Urinary bladder (tissue), 4 donors: ENCODE data around the gene SLCO1A2. TPM values are rescaled to one million over a fixed set of nuclear protein-coding genes. Genes with fewer than 3 reads are reported as not detected.

Experiments
- DNase-seq: peaks from one replicate; pipeline ENCODE4 v3.0.0-alpha.2; 2015; ENCODE audit errors: extremely low spot score
- H3K27ac ChIP-seq: one replicate; pipeline ENCODE4 v1.5.1; 2013; ENCODE audit warnings: low read depth, mild to moderate bottlenecking, moderate library complexity
- H3K36me3 ChIP-seq: one replicate; pipeline ENCODE4 v1.6.1; 2013; ENCODE audit warnings: mild to moderate bottlenecking, moderate library complexity; ENCODE audit not compliant: insufficient read depth
- H3K4me1 ChIP-seq: one replicate; pipeline ENCODE4 v1.6.1; 2013; ENCODE audit warnings: mild to moderate bottlenecking, moderate library complexity; ENCODE audit not compliant: insufficient read depth
- H3K4me3 ChIP-seq: one replicate; pipeline ENCODE4 v1.5.1; 2013; ENCODE audit warnings: low read depth, low read length
- WGBS: extraction: QIAGEN DNeasy Blood & Tissue Kit; methylation state at CpG from one replicate; pipeline ENCODE4 v1.1.7; 2013; 5-methylcytosine and 5-hydroxymethylcytosine counted together
- polyA plus RNA-seq: library from polyadenylated mRNA; stranded (reverse); fragments of 200-250 nt; gene quantifications from one replicate; pipeline ENCODE4 v1.2.3, GENCODE V29; 2013
- total RNA-seq: library from RNA; depleted of rRNA; stranded (reverse); fragments of >200 nt; gene quantifications from one replicate; pipeline ENCODE4 v1.2.3, GENCODE V29; 2014
- donor health status: healthy with polysubstance abuse.
- donor health status: healthy.

The SLCO1A2 gene
- total and polyA plus RNA-seq, 2 donors, result not detected

DNA sequence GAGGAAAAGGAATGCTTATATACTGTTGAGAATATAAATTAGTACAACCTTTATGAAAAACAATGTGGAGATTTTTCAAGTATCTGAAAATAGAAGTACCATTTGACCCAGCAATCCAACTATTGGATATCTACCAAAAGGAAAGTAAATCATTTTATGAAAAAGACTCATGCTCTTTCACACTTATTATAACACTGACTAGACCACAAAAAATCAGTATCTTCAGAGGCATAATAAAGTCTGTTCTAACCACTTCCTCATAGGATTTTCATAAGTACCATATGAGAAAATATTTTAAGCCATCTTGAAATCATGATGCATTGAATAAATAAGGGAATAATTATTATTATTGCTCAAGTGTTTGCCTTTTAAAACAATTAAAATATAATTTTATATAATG, 112.9 kb downstream of the SLCO1A2 start:
- no peaks in the 10 kb centered on the region for H3K4me1 ChIP-seq
- no peak for DNase-seq

DNA sequence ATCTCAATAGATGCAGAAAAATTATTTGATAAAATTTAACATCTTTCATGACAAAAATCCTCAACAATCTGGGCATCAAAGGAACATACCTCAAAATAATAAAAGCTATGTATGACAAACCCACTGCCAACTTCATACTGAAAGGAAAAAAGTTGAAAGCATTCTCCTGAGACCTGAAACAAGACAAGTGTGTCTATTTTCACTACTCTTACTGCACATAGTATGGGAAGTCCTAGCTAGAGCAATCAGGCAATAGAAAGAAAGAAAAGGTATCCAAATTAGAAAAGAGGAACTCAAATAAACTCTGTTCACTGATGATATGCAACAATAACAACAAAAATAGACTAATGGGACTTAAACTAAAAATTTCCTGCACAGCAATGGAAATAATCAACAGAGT, 113.6 kb downstream of the SLCO1A2 start:
- Histone ChIP-seq H3K4me3 (no peak overlapping the region), H3K4me1 (no peaks in the 10 kb centered on the region), H3K27ac (no peak overlapping the region), H3K36me3 (no peaks in the 10 kb centered on the region)
- DNase-seq, result no peak

More for the DNA sequence above, 112.9 kb downstream of the SLCO1A2 start:
- Histone ChIP-seq H3K36me3 (no peaks in the 10 kb centered on the region), H3K4me3 (no peak overlapping the region), H3K27ac (no peak overlapping the region)

DNA sequence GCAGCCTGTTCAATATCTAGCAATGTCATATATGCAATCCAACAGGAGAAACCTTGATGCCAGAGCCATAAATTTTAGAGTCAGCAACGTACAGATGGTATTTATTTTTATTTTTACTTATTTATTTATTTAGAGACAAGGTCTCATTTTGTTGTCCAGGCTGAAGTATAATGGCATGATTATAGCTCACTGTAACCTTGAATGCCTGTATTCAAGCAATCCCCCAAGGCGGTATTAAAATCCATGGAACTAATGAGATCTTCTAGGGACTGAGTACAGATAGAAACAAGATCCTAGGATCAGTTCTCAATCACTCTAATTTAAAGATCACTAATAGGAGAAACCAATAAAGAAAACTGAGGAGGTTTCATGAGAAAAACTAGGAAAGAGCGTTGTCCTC, 114.5 kb downstream of the SLCO1A2 start:
- no peaks in the 10 kb centered on the region for H3K4me1 ChIP-seq
- no peak overlapping the region for H3K4me3 ChIP-seq
- 71% methylated on average over 3 of the region's 3 CpGs for WGBS
- no peak overlapping the region for H3K27ac ChIP-seq
- no peak for DNase-seq
- H3K36me3 ChIP-seq, result no peaks in the 10 kb centered on the region

DNA sequence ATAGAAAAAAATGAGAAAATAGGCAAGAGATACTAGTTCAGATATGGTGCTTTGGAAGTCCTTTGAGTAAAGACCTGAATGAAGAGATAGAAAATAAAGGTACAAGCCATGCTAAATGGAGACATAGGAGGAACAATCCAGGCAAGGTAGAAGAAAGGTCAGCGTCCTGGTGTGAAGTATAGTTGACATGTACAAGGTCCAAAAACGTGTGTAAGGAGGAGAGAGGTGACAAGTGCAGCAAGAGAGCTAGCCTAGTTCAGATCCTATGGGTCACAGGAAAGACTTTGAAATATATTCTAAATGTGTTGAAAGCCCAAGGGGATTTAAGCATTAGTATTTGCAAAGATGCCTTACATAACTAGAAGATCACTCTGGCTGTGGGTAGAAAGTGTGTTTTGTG, 115.5 kb downstream of the SLCO1A2 start:
- Histone ChIP-seq H3K4me3 (no peak overlapping the region), H3K36me3 (no peaks in the 10 kb centered on the region), H3K4me1 (no peaks in the 10 kb centered on the region), H3K27ac (no peak overlapping the region)
- 65% methylated on average over 2 of the region's 2 CpGs for WGBS
- no peak for DNase-seq

Other genes with a start within 250 kb of the SLCO1A2 start
- gene SLCO1B1, start 203.7 kb downstream of the SLCO1A2 start, total RNA-seq, result not detected
- 0.05 TPM for gene SLCO1B1, start 203.7 kb downstream of the SLCO1A2 start, polyA plus RNA-seq
- gene IAPP, start 38.0 kb upstream of the SLCO1A2 start, total RNA-seq, result not detected
- not detected for gene IAPP, start 38.0 kb upstream of the SLCO1A2 start, polyA plus RNA-seq
- gene PYROXD1, start 102.7 kb upstream of the SLCO1A2 start, total RNA-seq, result 28.8 TPM
- 12.4 TPM for gene PYROXD1, start 102.7 kb upstream of the SLCO1A2 start, polyA plus RNA-seq
- 77.3 TPM for gene RECQL, start 166.7 kb upstream of the SLCO1A2 start, total RNA-seq
- gene RECQL, start 166.7 kb upstream of the SLCO1A2 start, polyA plus RNA-seq, result 30.1 TPM
- 80.0 TPM for gene GOLT1B, start 166.9 kb upstream of the SLCO1A2 start, total RNA-seq
- gene GOLT1B, start 166.9 kb upstream of the SLCO1A2 start, polyA plus RNA-seq, result 37.9 TPM
- 0.95 TPM for gene SPX, start 191.4 kb upstream of the SLCO1A2 start, total RNA-seq
- 0.33 TPM for gene SPX, start 191.4 kb upstream of the SLCO1A2 start, polyA plus RNA-seq